GM23338 (cell line): Measurements from ENCODE around the gene USP27X. TPM values are rescaled to one million over a fixed set of nuclear protein-coding genes. Genes with fewer than 3 reads are reported as not detected.

Experiments
- JUNB ChIP-seq: IDR thresholded peaks from one replicate; pipeline ENCODE4 v1.6.1; 2016; ENCODE audit warnings: antibody characterized with exemption; ENCODE audit not compliant: unreplicated experiment
- POLR2AphosphoS5 ChIP-seq: IDR thresholded peaks from 2 replicates; pipeline ENCODE4 v1.6.1; 2016; ENCODE audit warnings: antibody characterized with exemption, low read depth
- REST ChIP-seq: IDR thresholded peaks from one replicate; pipeline ENCODE4 v1.6.1; 2018; ENCODE audit warnings: antibody characterized with exemption; ENCODE audit not compliant: unreplicated experiment
- ZNF331 ChIP-seq: fragments of 250-450 bp; sonication (Bioruptor Pico); IDR thresholded peaks from 2 replicates; pipeline ENCODE4 v1.5.0; 2020; ENCODE audit warnings: low read depth, mild to moderate bottlenecking, moderate library complexity
- polyA plus RNA-seq: library from polyadenylated mRNA; unstranded; fragments of >200 nt; fragmentation: Nextera tagmentation; extraction: Ambion mirVana; gene quantifications from 2 replicates; pipeline ENCODE4 v1.2.1, GENCODE V29; 2016
- total RNA-seq: library from RNA; depleted of rRNA; stranded (reverse); fragments of >200 nt; shearing (Covaris generic); gene quantifications from 2 replicates; pipeline ENCODE4 v1.2.3, GENCODE V29; 2014
- TF ChIP-seq, protein P1 (sequence below): fragments of 250-450 bp; sonication (Bioruptor Pico); IDR thresholded peaks from 2 replicates; pipeline ENCODE4 v1.5.0; 2020; ENCODE audit warnings: mild to moderate bottlenecking, moderate library complexity

USP27X gene
- total and polyA plus RNA-seq, 2 experiments from 2014 or later, result 1.1 to 5.0 TPM

- TF ChIP-seq REST (no peak), JUNB (no peak), ZNF331 (no peak), POLR2AphosphoS5 (no peak)
- TF ChIP-seq, protein P1, sequence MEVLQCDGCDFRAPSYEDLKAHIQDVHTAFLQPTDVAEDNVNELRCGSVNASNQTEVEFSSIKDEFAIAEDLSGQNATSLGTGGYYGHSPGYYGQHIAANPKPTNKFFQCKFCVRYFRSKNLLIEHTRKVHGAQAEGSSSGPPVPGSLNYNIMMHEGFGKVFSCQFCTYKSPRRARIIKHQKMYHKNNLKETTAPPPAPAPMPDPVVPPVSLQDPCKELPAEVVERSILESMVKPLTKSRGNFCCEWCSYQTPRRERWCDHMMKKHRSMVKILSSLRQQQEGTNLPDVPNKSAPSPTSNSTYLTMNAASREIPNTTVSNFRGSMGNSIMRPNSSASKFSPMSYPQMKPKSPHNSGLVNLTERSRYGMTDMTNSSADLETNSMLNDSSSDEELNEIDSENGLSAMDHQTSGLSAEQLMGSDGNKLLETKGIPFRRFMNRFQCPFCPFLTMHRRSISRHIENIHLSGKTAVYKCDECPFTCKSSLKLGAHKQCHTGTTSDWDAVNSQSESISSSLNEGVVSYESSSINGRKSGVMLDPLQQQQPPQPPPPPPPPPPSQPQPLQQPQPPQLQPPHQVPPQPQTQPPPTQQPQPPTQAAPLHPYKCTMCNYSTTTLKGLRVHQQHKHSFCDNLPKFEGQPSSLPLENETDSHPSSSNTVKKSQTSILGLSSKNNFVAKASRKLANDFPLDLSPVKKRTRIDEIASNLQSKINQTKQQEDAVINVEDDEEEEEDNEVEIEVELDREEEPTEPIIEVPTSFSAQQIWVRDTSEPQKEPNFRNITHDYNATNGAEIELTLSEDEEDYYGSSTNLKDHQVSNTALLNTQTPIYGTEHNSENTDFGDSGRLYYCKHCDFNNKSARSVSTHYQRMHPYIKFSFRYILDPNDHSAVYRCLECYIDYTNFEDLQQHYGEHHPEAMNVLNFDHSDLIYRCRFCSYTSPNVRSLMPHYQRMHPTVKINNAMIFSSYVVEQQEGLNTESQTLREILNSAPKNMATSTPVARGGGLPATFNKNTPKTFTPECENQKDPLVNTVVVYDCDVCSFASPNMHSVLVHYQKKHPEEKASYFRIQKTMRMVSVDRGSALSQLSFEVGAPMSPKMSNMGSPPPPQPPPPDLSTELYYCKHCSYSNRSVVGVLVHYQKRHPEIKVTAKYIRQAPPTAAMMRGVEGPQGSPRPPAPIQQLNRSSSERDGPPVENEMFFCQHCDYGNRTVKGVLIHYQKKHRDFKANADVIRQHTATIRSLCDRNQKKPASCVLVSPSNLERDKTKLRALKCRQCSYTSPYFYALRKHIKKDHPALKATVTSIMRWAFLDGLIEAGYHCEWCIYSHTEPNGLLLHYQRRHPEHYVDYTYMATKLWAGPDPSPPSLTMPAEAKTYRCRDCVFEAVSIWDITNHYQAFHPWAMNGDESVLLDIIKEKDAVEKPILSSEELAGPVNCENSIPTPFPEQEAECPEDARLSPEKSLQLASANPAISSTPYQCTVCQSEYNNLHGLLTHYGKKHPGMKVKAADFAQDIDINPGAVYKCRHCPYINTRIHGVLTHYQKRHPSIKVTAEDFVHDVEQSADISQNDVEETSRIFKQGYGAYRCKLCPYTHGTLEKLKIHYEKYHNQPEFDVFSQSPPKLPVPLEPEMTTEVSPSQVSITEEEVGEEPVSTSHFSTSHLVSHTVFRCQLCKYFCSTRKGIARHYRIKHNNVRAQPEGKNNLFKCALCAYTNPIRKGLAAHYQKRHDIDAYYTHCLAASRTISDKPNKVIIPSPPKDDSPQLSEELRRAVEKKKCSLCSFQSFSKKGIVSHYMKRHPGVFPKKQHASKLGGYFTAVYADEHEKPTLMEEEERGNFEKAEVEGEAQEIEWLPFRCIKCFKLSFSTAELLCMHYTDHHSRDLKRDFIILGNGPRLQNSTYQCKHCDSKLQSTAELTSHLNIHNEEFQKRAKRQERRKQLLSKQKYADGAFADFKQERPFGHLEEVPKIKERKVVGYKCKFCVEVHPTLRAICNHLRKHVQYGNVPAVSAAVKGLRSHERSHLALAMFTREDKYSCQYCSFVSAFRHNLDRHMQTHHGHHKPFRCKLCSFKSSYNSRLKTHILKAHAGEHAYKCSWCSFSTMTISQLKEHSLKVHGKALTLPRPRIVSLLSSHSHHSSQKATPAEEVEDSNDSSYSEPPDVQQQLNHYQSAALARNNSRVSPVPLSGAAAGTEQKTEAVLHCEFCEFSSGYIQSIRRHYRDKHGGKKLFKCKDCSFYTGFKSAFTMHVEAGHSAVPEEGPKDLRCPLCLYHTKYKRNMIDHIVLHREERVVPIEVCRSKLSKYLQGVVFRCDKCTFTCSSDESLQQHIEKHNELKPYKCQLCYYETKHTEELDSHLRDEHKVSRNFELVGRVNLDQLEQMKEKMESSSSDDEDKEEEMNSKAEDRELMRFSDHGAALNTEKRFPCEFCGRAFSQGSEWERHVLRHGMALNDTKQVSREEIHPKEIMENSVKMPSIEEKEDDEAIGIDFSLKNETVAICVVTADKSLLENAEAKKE (CRISPR knock-in tag), result no peak
Observed at GRCh38 chrX:49878128-49878833, 1.0 kb upstream of the USP27X start (continued).
